Ammon's horn (tissue), 1 donor: ENCODE data around the gene ISM1.
"Not testable (repeated sequence)": the region's sequence is repeated elsewhere in the genome, so short reads cannot be mapped to it uniquely, and the experiment has no call there.

Experiments
- DNase-seq: peaks from one replicate; pipeline ENCODE4 v3.0.0-alpha.2; 2016; ENCODE audit warnings: low spot score

Gene ISM1

DNA sequence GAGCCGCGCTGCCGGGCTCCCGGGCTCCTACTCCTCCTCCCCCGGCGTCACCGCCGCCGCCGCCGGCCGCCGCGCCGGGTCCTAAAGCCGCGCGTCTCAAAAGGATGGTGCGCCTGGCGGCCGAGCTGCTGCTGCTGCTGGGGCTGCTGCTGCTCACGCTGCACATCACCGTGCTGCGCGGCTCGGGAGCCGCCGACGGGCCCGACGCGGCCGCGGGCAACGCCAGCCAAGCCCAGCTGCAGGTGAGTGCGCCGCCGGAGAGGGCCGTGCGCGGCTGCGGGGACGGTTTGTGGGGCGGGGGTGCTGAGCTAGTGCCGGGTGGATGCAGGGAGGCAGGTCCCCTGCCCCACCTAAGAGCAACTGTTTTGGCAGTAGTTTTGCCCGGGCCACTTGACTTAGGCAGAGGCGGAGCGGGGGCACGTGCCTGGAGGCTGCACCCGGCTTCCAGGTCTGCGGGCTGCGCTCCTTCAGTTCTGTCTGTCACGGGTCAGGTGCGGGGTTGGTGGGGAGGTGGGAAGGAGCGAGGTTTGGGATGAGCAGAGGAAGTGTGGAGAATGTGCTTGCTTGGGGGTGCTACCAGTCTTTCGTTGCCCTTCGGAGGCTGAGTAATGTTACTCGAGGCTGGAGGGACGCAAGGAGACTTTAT is 722 bp downstream of the ISM1 start:
- DNase-seq, result peak; percentile 30

DNA sequence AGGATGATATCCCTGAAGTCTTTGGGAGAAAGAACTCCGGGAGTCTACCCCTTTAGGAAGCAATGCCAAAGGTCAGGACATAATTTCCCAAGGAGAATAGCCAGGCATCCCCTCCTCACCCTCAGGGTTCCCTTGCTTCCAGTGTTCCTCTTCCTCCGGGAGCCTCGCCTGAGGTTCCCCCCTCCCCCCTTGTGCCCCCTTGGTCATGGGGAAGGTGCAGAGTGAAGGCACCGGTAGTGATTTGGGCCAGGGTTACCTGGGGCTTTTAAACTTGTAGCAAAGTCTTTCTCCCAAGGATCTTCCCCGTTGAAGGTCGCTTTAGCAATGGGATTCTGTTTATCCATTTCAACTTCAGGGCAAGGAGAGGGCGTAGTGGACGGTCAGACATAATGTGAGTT is 1.2 kb downstream of the ISM1 start:
- DNase-seq, result no peak

DNA sequence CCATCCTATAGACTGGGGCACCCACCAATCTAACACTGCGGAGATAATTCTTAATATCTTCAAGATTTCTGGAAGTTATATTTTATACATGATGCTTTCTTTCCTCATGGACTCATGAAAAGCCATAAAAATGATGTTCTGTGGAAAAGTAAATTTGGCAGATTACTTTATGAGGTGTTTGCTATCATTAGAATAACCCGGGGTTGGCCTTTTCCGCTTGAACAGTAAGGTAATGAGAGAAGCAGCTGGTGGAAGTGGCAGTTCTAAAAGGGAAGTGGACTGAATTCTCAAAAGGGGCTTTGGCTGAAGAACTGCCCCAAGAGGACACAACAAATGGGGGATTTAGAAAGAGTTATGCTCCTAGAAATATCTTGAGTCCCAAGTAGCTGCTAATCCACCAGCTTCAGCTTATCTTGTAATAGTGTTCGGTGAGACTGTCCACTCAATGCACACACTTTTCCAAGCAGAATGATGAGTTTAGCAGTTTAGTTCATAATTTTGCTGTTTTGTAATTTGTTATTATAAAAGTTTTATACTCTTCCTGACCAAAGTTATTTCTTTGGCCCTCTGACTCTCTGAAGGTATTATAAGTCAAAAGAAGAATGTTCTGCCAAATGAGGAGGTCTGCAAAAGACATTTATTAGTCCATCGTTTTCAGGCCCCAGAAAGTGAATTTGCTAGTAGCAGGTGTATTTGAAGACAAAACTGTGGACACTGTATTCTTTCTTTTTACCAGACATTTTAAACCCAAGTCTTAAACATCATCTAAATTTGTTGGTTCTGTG is 2.9 kb downstream of the ISM1 start:
- no peak for DNase-seq

DNA sequence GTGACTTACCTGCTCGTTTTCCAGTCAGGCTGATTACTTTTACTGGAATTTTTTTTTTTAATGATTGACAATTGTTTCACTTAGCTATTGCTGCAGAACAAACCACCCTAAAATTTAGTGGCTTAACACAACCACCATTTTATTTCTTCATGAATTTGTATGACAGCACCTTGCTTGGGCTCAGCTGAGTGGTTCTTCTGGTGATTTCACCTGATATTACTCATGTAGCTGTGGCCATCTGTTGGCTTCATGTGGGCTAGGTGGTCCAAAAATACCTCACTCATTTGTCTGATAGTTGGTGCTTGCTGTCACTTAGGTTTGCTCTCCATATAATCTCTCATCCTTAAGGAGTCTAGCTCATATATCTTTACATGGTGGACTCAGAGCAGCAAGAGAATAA is 5.3 kb downstream of the ISM1 start:
- no peak for DNase-seq

DNA sequence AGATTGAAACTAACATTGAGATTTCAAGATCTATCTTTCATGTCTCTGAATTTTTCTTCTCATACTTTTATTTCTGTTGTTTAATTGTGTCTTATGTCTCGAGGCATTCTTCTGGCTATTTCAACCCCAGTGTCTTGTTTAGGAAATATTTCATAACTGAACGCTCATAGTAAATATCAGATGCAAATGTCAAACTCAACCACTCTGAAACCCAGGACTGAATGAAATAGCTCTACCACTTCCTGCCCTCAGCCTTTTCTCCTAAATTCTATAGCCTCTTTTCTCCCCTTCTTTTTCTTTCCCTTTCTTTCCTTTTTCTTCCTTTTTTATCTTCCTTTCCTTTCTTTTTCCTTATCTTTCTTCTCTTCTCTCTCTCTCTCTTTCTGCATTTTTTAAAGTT is 7.7 kb downstream of the ISM1 start:
- no peak for DNase-seq

DNA sequence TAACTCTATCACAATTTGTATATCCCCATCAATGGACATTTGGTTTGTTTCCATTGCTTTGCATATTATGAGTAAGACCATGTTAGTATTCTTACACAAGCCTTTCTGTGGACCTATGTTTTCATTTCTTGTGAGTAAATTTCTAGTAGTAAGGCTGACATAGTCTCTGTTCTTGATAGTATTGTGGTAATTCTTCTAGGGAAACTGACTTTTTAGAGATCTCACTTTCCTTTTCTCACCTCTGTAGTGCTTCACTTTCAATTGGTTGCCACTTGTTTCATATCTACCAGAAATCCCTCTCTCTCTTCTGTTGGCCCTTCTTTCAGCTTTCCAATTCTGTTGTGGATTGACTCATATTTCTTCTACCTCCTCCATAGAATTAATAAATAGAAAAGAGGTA is 8.5 kb downstream of the ISM1 start:
- DNase-seq, result no peak

DNA sequence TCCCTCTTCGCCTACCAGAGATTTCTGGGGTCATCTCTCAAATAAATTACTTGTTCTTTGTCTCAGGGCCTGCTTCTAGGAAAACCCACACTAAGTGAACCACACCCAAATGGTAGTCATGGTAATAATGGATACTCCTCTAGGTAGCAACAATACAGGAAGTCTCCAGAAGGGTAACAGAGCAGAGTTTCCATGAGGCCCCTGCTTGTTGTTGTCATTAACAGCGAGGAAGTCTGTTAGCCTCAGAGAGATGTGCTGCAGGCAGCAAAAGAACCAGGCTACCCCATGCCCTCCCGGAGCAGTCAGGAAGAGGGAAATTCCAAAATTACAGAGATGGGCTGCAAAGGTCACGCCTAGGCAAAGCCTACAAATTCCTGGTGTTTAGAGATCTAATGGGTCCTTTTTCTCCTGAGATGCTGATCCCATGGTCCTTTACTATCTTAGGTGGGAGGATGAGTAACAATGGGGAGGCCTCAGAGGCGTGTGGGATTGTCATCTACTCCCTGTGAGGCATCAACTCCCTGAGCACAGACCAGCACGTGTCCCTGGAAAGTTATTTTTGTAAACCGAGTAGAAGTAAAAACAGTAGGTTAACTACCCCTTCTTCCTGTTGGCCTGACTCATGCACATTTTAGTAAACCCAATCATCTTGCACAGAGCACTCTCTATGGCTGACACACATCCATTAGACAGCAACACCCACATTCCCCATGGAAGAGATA is 10.1 kb downstream of the ISM1 start:
- DNase-seq, result no peak

DNA sequence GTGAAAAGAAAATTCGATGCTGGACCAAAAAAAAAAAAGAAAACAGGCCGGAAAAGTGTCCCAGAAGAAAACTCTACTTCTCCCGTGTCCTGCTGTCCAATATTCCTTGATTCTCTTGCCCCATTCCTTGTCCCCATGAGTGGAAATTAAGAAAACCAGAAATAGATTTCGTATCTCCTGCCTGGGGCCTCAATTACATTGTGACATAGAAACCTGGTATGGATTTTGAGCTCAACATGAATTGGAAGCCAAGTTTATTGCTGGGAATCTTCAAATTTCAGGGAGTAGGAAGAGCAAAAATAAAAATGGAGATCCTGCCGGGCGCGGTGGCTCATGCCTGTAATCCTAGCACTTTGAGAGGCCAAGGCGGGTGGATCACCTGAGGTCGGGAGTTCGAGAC is 11.9 kb downstream of the ISM1 start:
- no peak for DNase-seq

DNA sequence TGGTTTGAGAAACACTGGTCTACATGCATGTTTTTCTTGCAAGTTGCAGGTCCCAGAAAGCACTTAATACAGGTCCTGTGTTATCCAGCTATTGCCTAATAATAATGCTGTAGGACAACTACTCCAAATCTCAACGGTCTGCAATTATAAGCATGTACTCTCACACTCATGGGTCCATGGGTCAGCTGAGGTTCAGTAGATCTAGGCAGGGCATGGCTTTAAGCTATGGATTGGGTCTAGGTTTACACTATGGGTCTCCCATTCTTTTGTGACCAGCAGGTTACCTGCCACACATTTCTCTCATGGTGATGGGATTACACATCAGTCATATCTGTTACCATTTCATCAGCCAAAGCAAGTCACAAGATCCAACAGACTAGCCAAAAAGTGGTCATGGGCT is 13.9 kb downstream of the ISM1 start:
- DNase-seq, result no peak

DNA sequence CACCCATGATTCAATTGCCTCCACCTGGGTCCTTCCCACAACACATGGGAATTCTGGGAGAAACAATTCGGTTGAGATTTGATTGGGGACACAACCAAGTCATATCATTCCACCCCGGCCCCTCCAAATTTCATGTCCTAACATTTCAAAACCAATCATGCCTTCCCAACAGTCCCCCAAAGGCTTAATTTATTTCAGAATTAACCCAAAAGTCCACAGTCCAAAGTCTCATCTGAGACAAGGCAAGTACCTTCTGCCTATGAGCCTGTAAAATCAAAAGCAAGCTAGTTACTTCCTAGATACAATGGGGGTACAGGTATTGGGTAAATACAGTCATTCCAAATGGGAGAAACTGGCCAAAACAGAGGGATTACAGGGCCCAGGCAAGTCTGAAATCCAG is 15.3 kb downstream of the ISM1 start:
- not testable (repeated sequence) for DNase-seq

DNA sequence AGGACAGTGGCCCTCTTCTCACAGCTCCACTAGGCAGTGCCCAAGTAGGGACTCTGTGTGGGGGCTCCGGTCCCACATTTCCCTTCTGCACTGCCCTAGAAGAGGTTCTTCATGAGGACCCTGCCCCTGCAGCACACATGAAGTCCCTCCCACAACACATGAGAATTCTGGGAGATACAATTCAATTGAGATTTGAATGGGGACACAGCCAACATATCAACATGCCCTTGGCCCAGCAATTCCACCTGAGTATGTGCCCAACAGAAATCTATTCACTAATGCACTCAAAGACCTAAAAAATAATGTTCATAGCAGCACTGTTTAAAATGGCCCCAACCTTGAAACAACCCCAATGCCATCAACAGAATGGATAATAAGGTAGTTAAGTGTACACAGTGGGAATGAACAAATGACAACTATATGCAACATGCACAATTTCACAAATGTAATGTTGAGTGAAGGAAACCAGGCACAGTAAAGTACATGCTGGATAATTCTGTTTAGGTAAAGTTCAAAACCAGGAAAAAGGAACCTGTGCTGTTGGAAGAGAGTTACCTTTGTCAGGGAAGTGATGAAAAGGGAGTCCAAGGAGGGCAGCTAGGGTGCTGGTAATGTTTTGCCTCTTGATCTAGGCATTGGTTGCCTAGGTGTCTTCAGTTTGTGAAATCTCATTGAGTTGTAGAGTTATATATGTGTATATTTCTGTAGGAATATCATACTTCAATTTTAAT is 16.1 kb downstream of the ISM1 start:
- DNase-seq, result no peak

DNA sequence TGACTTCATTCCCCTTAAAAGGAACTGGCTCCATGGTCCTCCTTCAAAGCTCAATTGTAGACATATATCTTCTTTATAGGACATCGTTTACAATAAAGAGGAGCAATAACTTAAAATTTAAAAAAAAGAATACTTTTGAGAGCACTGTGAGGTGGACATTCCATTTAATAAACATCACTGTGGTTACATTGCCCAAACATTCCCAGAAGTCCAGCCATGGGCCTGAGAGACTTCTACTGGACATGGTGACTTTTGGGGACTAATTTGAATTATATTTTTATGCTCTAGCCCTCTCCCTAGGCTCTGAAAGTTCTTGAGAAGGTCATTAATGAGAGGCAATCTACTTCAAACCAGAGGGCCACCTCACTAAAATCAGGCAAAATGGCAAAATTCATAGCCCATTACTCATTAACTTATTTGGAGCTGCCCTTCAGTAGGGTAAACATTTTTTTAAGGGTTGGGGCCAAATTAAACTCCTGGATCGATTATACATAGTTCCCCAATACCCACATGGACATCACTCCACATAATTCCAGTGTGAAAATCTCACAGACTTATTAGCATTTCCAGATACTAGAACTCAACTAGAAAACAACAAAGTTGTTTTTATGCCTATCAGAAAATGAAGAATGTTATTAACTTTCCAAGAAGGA is 17.1 kb downstream of the ISM1 start:
- no peak for DNase-seq

DNA sequence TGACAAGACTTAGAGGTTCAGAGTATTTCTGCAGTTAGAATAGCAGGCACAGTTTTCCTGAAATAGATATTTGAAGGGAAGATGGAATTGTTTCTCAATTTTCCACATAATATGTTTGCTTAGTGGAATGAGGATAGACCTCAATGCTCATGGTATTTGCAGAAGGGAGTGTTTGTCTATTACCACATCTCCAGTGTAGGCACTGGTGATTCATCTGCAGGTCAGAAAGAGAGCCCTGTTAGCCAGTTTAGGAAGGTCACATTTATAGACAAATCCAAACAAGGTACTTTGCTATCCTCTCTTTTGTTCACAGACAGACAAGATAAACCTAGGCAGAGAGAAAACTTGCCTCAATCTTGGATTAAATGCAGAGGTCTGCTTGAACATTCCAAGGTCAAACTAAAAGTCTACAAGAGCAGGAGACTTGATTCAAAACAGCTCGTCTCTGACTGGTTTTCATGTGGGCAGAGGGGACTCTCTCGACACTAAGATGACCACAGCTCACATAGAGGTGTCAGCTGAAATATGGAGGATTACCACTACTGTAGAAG is 22.8 kb downstream of the ISM1 start:
- no peak for DNase-seq

DNA sequence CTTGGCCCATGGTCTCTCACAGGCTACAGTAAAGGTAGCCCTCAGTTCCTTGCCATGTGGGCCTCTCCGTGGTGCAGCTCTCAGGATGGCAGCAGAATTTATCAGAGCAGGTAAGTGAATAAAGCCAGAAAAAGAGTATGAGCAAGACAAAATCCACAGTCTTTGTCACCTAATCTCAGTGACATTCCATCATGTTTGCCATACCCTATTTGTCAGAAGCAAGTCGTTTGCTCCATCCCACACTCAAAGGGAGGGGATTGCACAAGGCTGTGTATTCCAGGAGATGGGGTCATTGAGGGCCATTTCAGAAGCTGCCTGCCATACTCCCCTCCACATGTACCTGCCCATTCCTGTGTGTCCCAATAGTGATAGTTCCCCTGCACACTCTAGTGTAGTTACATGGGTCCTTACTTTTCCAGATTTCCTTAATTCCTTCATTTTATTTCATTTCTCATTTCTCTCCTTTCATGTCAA is 24.2 kb downstream of the ISM1 start:
- DNase-seq, result no peak

DNA sequence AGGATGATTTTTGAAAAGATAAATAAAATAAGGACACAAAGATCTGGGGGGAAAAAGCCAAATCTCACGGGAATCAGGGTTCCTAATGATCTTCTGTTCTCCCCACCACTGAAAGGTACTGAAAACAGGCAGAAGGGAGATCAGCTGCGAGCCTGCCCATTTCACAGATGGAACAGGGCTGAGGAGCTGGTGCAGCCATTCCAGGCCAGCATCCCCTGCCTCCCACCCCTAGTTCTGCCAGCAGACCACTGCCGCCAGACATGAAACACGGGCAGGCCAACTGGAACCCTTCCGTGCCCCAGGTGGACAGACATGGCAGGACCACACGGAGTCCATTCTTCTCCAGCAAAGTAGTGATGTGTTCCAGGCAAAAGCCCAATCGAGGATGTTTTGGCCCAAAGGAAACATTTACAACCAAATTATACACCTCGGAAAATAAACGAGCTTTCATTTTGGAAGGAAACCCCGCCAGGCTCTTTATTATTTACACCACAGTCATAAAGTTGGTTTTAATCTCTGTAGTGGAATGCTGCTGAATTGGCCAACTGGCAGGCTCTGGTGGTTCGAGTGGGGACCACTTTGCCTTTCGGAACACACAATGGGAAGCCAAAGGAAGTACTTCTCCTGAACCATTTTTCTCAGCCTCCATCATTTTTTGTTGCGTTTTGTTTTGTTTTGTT is 28.2 kb downstream of the ISM1 start:
- no peak for DNase-seq

DNA sequence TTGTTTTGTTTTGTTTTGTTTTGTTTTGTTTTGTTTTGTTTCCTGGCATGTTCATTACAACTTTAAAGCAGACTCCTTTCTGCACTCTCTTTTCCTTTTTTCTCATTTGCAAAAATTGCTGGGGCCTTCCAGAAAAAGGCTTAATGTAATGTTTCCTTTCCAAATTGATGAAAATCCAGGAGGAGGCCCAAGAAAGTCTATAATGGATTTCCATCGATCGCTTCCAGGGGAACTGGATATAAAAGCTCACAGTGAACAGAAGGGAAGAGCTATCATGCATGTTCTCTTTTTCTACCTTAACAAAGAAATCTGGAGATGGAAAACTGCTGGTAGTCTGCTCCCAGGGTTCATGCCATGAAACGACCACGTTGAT is 28.7 kb downstream of the ISM1 start:
- DNase-seq, result no peak

DNA sequence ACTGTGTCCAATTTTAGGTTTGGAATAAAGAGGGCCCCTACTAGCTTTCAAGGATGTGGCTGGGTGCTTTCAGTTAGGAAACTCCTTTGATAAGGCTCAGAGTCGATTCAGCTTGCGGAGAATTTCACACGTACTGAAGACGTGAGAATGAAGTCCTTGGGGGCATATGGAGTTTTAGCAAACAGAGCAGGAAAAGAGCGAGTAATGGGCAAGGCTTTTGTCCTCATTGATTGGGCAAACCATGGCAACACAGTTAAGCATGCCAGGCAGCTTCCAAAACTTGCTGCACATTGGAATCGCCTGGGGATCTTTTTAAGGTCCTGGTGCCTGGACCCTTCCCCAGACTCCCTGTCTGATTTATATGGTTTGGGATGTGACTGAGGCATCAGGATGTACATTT is 29.2 kb downstream of the ISM1 start:
- DNase-seq, result no peak

DNA sequence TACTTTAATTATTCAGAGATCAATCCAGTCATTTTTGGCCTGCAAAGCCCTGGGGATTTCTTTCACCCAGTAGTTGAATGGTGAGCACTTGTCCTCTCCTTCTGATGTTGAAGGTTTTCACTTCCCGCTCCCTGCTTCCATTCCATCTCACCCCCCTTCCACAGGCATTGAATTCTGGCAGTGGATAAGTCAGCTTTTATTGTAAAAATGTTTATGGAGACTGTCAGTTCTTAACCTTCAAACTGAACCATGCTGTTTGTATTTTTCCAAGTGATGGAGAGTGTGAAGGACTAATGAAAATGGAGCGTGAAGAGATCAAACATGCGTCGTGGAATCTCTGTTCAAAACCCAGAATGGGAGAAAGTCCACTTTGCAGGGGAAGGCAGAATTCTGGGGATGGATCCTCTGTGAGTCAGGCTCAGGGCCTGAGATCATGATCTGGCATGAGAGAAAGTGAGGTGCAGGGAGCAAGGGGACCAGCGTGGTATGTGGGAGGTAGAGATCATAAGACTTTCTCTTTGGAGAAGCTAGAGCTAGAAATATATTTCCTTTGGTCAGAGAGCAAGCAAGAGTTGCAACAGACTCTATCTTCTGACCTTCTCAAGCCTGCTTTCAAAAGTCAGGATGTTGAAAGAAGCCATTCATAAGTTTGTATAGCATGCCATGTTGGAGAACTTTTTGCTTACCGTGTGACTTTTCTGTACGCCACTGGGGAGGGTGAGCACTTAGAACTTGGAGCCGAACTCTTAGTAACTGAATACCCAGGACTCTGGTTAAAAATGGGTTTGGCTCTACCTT is 30.2 kb downstream of the ISM1 start:
- no peak for DNase-seq

DNA sequence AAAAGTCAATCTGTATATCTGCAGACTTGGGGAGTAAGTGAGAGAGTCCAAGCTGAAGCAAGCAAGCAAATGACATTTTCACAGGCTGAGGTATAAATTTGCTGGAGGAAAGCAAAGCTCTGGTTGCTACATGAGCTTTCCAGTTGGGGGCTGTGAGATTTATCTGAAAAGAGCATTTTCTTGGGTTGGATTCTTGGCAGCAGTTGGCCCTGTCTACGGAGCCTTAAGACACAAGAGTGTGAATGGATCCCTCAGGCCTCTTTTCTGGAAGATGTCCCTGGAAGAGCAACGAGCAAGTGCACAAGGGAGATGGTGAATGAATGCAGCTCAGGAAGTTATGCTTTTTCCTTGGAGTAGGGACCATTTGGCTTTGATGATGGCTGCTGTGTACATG is 30.8 kb downstream of the ISM1 start:
- DNase-seq, result no peak

DNA sequence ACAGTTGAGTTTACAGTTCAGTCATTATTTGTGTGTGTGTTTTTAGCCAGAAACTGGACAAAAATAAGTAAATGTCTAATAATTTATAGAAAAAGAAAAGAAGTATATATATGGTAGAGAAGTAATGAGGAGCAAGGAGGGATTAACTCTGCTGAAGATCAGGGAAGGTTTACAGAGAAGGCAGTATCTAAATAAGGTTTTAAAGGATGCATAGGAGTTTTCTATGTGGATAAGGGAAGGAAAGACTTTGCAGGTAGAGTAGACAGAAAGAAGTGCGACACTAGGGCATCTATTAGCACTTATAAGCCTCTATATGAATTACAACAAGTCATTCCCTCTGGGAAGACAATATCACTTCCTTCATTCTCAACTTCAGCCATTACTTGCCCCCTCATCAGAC is 34.3 kb downstream of the ISM1 start:
- no peak for DNase-seq
